Measurements from ENCODE around the gene CLPX.
"Not testable (repeated sequence)": the region's sequence is repeated elsewhere in the genome, so short reads cannot be mapped to it uniquely, and the experiment has no call there.

Gene CLPX

GRCh38 chr15:65172531-65172930 is 12.6 kb downstream of the CLPX start:
- no peak for DNase-seq (ENCODE audit: low read depth in 2 of 2)

- DNase-seq (ENCODE audit: low read depth in 2 of 2): no peak
Observed at GRCh38 chr15:65171428-65171827, 13.7 kb downstream of the CLPX start.

- no peak for DNase-seq (ENCODE audit: low read depth in 2 of 2)
Observed at GRCh38 chr15:65165875-65166274, 19.3 kb downstream of the CLPX start.

- no peak for DNase-seq (ENCODE audit: low read depth in 2 of 2)
Observed at GRCh38 chr15:65164139-65164538, 21.0 kb downstream of the CLPX start.

- no peak for DNase-seq (ENCODE audit: low read depth in 2 of 2)
Observed at GRCh38 chr15:65163041-65163440, 22.1 kb downstream of the CLPX start.

- DNase-seq (ENCODE audit: low read depth in 2 of 2): no peak
Observed at GRCh38 chr15:65156692-65157091, 28.4 kb downstream of the CLPX start.

- DNase-seq (ENCODE audit: low read depth in 2 of 2): no peak
Observed at GRCh38 chr15:65154720-65155119, 30.4 kb downstream of the CLPX start.

- no peak for DNase-seq (ENCODE audit: low read depth in 2 of 2)
Observed at GRCh38 chr15:65147902-65148301, 37.2 kb downstream of the CLPX start.

- DNase-seq (ENCODE audit: low read depth in 2 of 2): no peak
Observed at GRCh38 chr15:65146438-65146837, 38.7 kb downstream of the CLPX start.

- not testable (repeated sequence) for DNase-seq (ENCODE audit: low read depth in 2 of 2)
Observed at GRCh38 chr15:65138631-65139030, 46.5 kb downstream of the CLPX start.

GRCh38 chr15:65137893-65138292 is 47.2 kb downstream of the CLPX start:
- DNase-seq (ENCODE audit: low read depth in 2 of 2): not testable (repeated sequence)

- DNase-seq (ENCODE audit: low read depth in 2 of 2): not testable (repeated sequence)
Observed at GRCh38 chr15:65137089-65137488, 48.1 kb downstream of the CLPX start.

- DNase-seq (ENCODE audit: low read depth in 2 of 2): no peak
Observed at GRCh38 chr15:65134538-65134937, 50.6 kb downstream of the CLPX start.

GRCh38 chr15:65133548-65134200 is 51.5 kb downstream of the CLPX start, which contains the start of gene PDCD7:
TSS of gene PDCD7 (minus strand) at chr15:65133808. CDS start at chr15:65133781, 27 bp downstream.
- DNase-seq (ENCODE audit: low read depth in 2 of 2): peak; percentile 66 to 77

- peak in 1 of 2 donors; percentile 7 for DNase-seq (ENCODE audit: low read depth in 2 of 2)
Observed at GRCh38 chr15:65132878-65133547, 52.1 kb downstream of the CLPX start.

- no peak for DNase-seq (ENCODE audit: low read depth in 2 of 2)
Observed at GRCh38 chr15:65130941-65131340, 54.2 kb downstream of the CLPX start.

GRCh38 chr15:65115542-65115941 is 69.6 kb downstream of the CLPX start:
- DNase-seq (ENCODE audit: low read depth in 2 of 2): no peak

GRCh38 chr15:65115086-65115485 is 70.1 kb downstream of the CLPX start, which contains the start of gene UBAP1L:
TSS of gene UBAP1L (minus strand) at chr15:65115200. CDS start at chr15:65106215, 8,985 bp downstream.
- no peak for DNase-seq (ENCODE audit: low read depth in 2 of 2)

- no peak for DNase-seq (ENCODE audit: low read depth in 2 of 2)
Observed at GRCh38 chr15:65110676-65111292, 74.4 kb downstream of the CLPX start.

GRCh38 chr15:65106011-65106590 is 79.0 kb downstream of the CLPX start:
- no peak for DNase-seq (ENCODE audit: low read depth in 2 of 2)

- DNase-seq (ENCODE audit: low read depth in 2 of 2): no peak
Observed at GRCh38 chr15:65105038-65105437, 80.1 kb downstream of the CLPX start.

GRCh38 chr15:65102912-65103311 is 82.2 kb downstream of the CLPX start:
- no peak for DNase-seq (ENCODE audit: low read depth in 2 of 2)
